K562 (cell line): ENCODE data around the gene TXNRD2. TPM values are rescaled to one million over a fixed set of nuclear protein-coding genes. Genes with fewer than 3 reads are reported as not detected.

Experiments used
- ATF1 ChIP-seq, 2 experiments: fragments of 450-650 bp in 1 of 2; IDR thresholded peaks; 2 replicates each; pipeline ENCODE4 v1.6.1; 2016; ENCODE audit warnings: missing compliant biosample characterization in 1 of 2, missing genetic modification characterization in 1 of 2
- GABPA ChIP-seq: fragments of 200-800 bp; sonication (Bioruptor generic); conservative IDR thresholded peaks from 2 replicates; pipeline ENCODE4 v1.6.1; 2016; ENCODE audit warnings: low read depth, missing genetic modification characterization, missing compliant biosample characterization
- HDAC8 ChIP-seq: fragments of 450-650 bp; IDR thresholded peaks from 2 replicates; pipeline ENCODE4 v1.6.1; 2016; ENCODE audit warnings: mild to moderate bottlenecking, missing genetic modification characterization, moderate library complexity, missing compliant biosample characterization
- RBM14 ChIP-seq: fragments of 200-400 bp; formaldehyde crosslinking; IDR thresholded peaks from 2 replicates; pipeline ENCODE4 v1.6.1; 2018; ENCODE audit warnings: low read depth, mild to moderate bottlenecking, low read length, moderate library complexity, borderline replicate concordance; ENCODE audit not compliant: insufficient read depth
- RBM25 ChIP-seq: fragments of 200-400 bp; formaldehyde crosslinking; IDR thresholded peaks from 2 replicates; pipeline ENCODE4 v1.6.1; 2018; ENCODE audit warnings: low read length, low read depth, moderate library complexity; ENCODE audit not compliant: severe bottlenecking
- RFX5 ChIP-seq: IDR thresholded peaks from 2 replicates; pipeline ENCODE4 v1.6.1; 2011; ENCODE audit warnings: low read depth, mild to moderate bottlenecking, improper control_type of control experiment, low read length
- SREBF1 ChIP-seq: fragments of 150-350 bp; IDR thresholded peaks from 2 replicates; pipeline ENCODE4 v1.6.1; 2014; ENCODE audit warnings: antibody characterized with exemption, low read depth, low read length, borderline replicate concordance
- TAF15 ChIP-seq: fragments of 200-400 bp; formaldehyde crosslinking; IDR thresholded peaks from 2 replicates; pipeline ENCODE4 v1.6.1; 2017; ENCODE audit warnings: mild to moderate bottlenecking, low read depth, low read length, moderate library complexity
- TCF7L2 ChIP-seq: fragments of 150-350 bp; IDR thresholded peaks from 2 replicates; pipeline ENCODE4 v1.6.1; 2016; ENCODE audit warnings: low read depth, mild to moderate bottlenecking, low read length, moderate library complexity
- THAP7 ChIP-seq: fragments of 250-450 bp; sonication (Bioruptor Pico); IDR thresholded peaks from 2 replicates; pipeline ENCODE4 v1.5.0; 2021
- WHSC1 ChIP-seq: IDR thresholded peaks from one replicate; pipeline ENCODE4 v1.6.1; 2012; ENCODE audit warnings: low read length, control low read depth, inconsistent platforms
- XRCC4 ChIP-seq: IDR thresholded peaks from one replicate; pipeline ENCODE4 v1.6.1; 2011; ENCODE audit not compliant: insufficient read depth, insufficient read length; ENCODE audit errors: extremely low read depth
- ZC3H8 ChIP-seq: fragments of 450-650 bp; IDR thresholded peaks from 2 replicates; pipeline ENCODE4 v1.6.1; 2017
- ZNF224 ChIP-seq: sonication (generic); formaldehyde crosslinking; IDR thresholded peaks from 2 replicates; pipeline ENCODE4 v1.8.0; 2022; ENCODE audit warnings: mild to moderate bottlenecking, missing genetic modification reagents
- ZNF318 ChIP-seq, 2 experiments: fragments of 450-650 bp; IDR thresholded peaks; 2 replicates each; pipeline ENCODE4 v1.6.1; 2016; ENCODE audit warnings: mild to moderate bottlenecking in 2 of 2, borderline replicate concordance in 1 of 2, low read depth in 1 of 2, moderate library complexity in 1 of 2
- ZNF431 ChIP-seq: sonication (generic); formaldehyde crosslinking; IDR thresholded peaks from 2 replicates; pipeline ENCODE4 v1.8.0; 2022; ENCODE audit warnings: mild to moderate bottlenecking, missing genetic modification reagents
- ZNF586 ChIP-seq: fragments of 450-650 bp; formaldehyde crosslinking; conservative IDR thresholded peaks from 2 replicates; pipeline ENCODE4 v1.4.0; 2020; ENCODE audit warnings: mild to moderate bottlenecking, moderate library complexity
- polyA plus RNA-seq, 8 experiments: library from polyadenylated mRNA; depleted of rRNA in 4 of 8; stranded (reverse) in 5 of 8; unstranded in 3 of 8; fragments of >200 nt; fragmentation: Nextera tagmentation in 2 of 8; fragmentation: Illumina TruSeq in 1 of 8; extraction: Ambion mirVana in 2 of 8; extraction: Trizol in 1 of 8; gene quantifications; 2 replicates each; pipeline versions ENCODE4 v1.2.1 to v1.2.3, GENCODE V29; 2011 to 2014; ENCODE audit warnings: inconsistent platforms in 1 of 8, missing spikeins in 1 of 8
- total RNA-seq, 7 experiments: library from RNA; depleted of rRNA in 6 of 7; stranded (reverse); fragments of >200 nt in 6 of 7; fragmentation: Illumina TruSeq in 2 of 7; extraction: Trizol in 2 of 7; gene quantifications; 2 replicates each; pipeline versions ENCODE4 v1.2.1 to v1.2.3, GENCODE V29; 2011 to 2021; ENCODE audit warnings: low replicate concordance in 1 of 7
- TF ChIP-seq, protein P1 (sequence below): fragments of 450-650 bp; formaldehyde crosslinking; IDR thresholded peaks from 2 replicates; pipeline ENCODE4 v1.4.0; 2020; ENCODE audit warnings: mild to moderate bottlenecking

Gene TXNRD2
- total and polyA plus RNA-seq, 9 of the 15 experiments (the other 6 are each of a cell fraction or from before 2014, with no cell fraction given), result 3.3 to 80.2 (median 49.4) TPM

DNA sequence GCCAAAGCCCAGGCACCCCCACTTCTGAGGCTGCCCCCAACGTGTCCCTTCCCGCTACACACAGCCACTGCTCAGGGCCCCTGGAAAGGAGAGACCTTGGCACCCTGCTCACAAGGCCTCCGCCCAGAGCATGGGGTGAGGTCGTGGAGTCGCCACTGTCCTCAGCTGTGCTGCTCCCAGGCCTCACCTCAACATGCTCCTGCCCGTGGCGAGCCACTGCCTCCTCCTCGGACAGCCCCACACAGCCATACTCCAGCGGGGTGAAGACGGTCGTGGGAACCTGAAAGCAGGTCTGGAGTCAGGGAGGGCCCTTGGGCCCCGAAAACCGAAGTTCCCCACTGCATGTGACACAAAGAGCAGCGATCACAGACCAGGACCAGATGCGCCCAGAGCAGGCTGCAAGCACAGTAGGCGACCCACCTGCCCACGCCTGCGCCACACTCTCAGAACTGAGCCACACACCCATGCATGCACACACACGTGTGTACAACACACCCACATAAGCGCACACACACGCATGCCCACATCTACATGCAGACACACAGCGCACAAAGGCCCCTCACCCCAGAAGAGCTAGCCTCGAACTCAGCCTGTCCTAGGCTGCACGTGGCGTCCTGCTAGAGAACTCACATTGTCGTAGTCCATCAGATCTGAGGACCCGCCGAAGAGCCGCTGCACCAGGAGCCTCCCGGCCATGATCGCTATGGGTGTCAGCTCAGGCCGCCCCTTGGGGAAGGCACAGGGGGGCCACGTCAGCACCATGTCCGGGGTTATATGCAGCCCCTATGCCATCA is 61.4 kb downstream of the TXNRD2 start (continued):
- TF ChIP-seq ATF1 (CRISPR knock-in tag; IDR thresholded peaks at IDR 0.05) (peak; percentile 25; the same call in 1 of the 2 replicates), ATF1 (tag; IDR thresholded peaks at IDR 0.05) (no peak), SREBF1 (no peak), ZNF318 (IDR thresholded peaks at IDR 0.05; ENCODE audit: borderline replicate concordance in 1 of 2, low read depth in 1 of 2) (no peak), TAF15 (0 out of 2 replicates have a peak, but pooled peaks have one; percentile 1), RBM14 (no peak), THAP7 (CRISPR knock-in tag) (no peak), TCF7L2 (no peak), GABPA (tag) (no peak), ZNF586 (CRISPR knock-in tag) (no peak), ZNF224 (CRISPR knock-in tag) (no peak), HDAC8 (0 out of 2 replicates have a peak, but pooled peaks have one; percentile 35), WHSC1 (peak; percentile 6), RFX5 (no peak), ZC3H8 (no peak), ZNF431 (no peak), XRCC4 (no peak), RBM25 (no peak)
- TF ChIP-seq, protein P1, sequence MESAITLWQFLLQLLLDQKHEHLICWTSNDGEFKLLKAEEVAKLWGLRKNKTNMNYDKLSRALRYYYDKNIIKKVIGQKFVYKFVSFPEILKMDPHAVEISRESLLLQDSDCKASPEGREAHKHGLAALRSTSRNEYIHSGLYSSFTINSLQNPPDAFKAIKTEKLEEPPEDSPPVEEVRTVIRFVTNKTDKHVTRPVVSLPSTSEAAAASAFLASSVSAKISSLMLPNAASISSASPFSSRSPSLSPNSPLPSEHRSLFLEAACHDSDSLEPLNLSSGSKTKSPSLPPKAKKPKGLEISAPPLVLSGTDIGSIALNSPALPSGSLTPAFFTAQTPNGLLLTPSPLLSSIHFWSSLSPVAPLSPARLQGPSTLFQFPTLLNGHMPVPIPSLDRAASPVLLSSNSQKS (CRISPR knock-in tag), result no peak
